NB4 (cell line): ENCODE measurements around the gene KRT13.

Experiments
- CTCF ChIP-seq: IDR thresholded peaks from one replicate; pipeline ENCODE4 v1.5.1; 2012; ENCODE audit warnings: low read depth, low read length
- POLR2A ChIP-seq: IDR thresholded peaks from 2 replicates; pipeline ENCODE4 v1.6.1; 2011; ENCODE audit warnings: mild to moderate bottlenecking; ENCODE audit not compliant: insufficient read length; ENCODE audit errors: extremely low read depth

- TF ChIP-seq CTCF = no peak
- TF ChIP-seq POLR2A = no peak
These were observed 5.7 kb upstream of the KRT13 start for GRCh38 chr17:41511116-41511515.
